PC-3 (cell line): ENCODE results near the gene MFSD8.

Source experiments
- EZH2 ChIP-seq: fragments of 300-600 bp; sonication (generic); IDR thresholded peaks from one replicate; pipeline ENCODE4 v1.6.1; 2017; ENCODE audit warnings: antibody characterized with exemption, mild to moderate bottlenecking, low read length; ENCODE audit not compliant: unreplicated experiment
- TF ChIP-seq, protein P1 (sequence below): fragments of 300-600 bp; sonication (generic); conservative IDR thresholded peaks from 2 replicates; pipeline ENCODE4 v1.5.1; 2017; ENCODE audit warnings: antibody characterized with exemption, low read depth, mild to moderate bottlenecking, low read length

- TF ChIP-seq, protein P1, sequence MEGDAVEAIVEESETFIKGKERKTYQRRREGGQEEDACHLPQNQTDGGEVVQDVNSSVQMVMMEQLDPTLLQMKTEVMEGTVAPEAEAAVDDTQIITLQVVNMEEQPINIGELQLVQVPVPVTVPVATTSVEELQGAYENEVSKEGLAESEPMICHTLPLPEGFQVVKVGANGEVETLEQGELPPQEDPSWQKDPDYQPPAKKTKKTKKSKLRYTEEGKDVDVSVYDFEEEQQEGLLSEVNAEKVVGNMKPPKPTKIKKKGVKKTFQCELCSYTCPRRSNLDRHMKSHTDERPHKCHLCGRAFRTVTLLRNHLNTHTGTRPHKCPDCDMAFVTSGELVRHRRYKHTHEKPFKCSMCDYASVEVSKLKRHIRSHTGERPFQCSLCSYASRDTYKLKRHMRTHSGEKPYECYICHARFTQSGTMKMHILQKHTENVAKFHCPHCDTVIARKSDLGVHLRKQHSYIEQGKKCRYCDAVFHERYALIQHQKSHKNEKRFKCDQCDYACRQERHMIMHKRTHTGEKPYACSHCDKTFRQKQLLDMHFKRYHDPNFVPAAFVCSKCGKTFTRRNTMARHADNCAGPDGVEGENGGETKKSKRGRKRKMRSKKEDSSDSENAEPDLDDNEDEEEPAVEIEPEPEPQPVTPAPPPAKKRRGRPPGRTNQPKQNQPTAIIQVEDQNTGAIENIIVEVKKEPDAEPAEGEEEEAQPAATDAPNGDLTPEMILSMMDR: no peak
- TF ChIP-seq EZH2: no peak
Measured at GRCh38 chr4:127967141-127967775, 2.3 kb upstream of the MFSD8 start.
